GM18520 (cell line): ENCODE results near the gene PPP1R3F.

Source experiments
- ATAC-seq: cut with Tn5 transposase; IDR thresholded peaks from one replicate; pipeline ENCODE4 v1.9.1; 2021; ENCODE audit not compliant: unreplicated experiment

Gene PPP1R3F

GRCh38 chrX:49269767-49270248 lies at the start of gene PPP1R3F:
PPP1R3F (plus strand) TSS chrX:49269793; CDS start chrX:49269870, 77 bp downstream.
- ATAC-seq: peak; percentile 12

GRCh38 chrX:49220100-49220499 lies 49.5 kb upstream of the PPP1R3F start:
- ATAC-seq: no peak

- no peak for ATAC-seq
These were observed 47.7 kb upstream of the PPP1R3F start for GRCh38 chrX:49221868-49222267.

GRCh38 chrX:49225858-49226257 lies 43.7 kb upstream of the PPP1R3F start:
- no peak for ATAC-seq

GRCh38 chrX:49226946-49227345 lies 42.6 kb upstream of the PPP1R3F start:
- ATAC-seq: no peak

GRCh38 chrX:49227726-49228125 lies 41.9 kb upstream of the PPP1R3F start:
- no peak for ATAC-seq

- no peak for ATAC-seq
These were observed 41.4 kb upstream of the PPP1R3F start for GRCh38 chrX:49228185-49228584.

GRCh38 chrX:49230500-49231232 lies 38.9 kb upstream of the PPP1R3F start:
- no peak for ATAC-seq

GRCh38 chrX:49231333-49232000 lies 38.1 kb upstream of the PPP1R3F start:
- ATAC-seq: no peak

GRCh38 chrX:49232525-49232924 lies 37.1 kb upstream of the PPP1R3F start:
- ATAC-seq: no peak

- no peak for ATAC-seq
These were observed 36.4 kb upstream of the PPP1R3F start, which contains the start of gene CACNA1F for GRCh38 chrX:49233176-49233575. CACNA1F (minus strand) TSS chrX:49233340; CDS start chrX:49233309, 31 bp downstream.

- no peak for ATAC-seq
These were observed 35.6 kb upstream of the PPP1R3F start for GRCh38 chrX:49233887-49234555.

- ATAC-seq: no peak
These were observed 32.5 kb upstream of the PPP1R3F start for GRCh38 chrX:49237060-49237459.

GRCh38 chrX:49238735-49239134 lies 30.9 kb upstream of the PPP1R3F start:
- no peak for ATAC-seq

GRCh38 chrX:49242545-49243066 lies 27.0 kb upstream of the PPP1R3F start:
- ATAC-seq: no peak

GRCh38 chrX:49243166-49243565 lies 26.4 kb upstream of the PPP1R3F start:
- ATAC-seq: no peak

GRCh38 chrX:49244207-49244606 lies 25.4 kb upstream of the PPP1R3F start:
- ATAC-seq: no peak

- ATAC-seq: no peak
These were observed 23.1 kb upstream of the PPP1R3F start for GRCh38 chrX:49246541-49246940.

- ATAC-seq: no peak
These were observed 22.2 kb upstream of the PPP1R3F start for GRCh38 chrX:49247346-49247745.

- no peak for ATAC-seq
These were observed 21.4 kb upstream of the PPP1R3F start for GRCh38 chrX:49247916-49248811.
